Stimulated activated naive B cell treated with anti-CD40 and anti-IgM and Interleukin-4, amounts not matched to agents 10 μg/mL and 1 μg/mL and 100 μg/mL, for 72 hours (primary cell): Measurements from ENCODE around the gene SANBR.
"Not testable (repeated sequence)": the region's sequence is repeated elsewhere in the genome, so short reads cannot be mapped to it uniquely, and the experiment has no call there.

Experiments
- ATAC-seq, 2 donors: fragments of 150-1000 bp; cut with Tn5 transposase; replicated peaks; 2 replicates each; pipeline ENCODE4 v1.10.0; 2021; ENCODE audit warnings: moderate library complexity in 1 of 2
- DNase-seq: peaks from one replicate; pipeline ENCODE4 v3.0.0; 2021
- H3K27ac Mint-ChIP-seq: one replicate; pipeline ENCODE4 v1.8.0; 2022; ENCODE audit warnings: mild to moderate bottlenecking, mixed read lengths
- H3K27me3 Mint-ChIP-seq, 2 donors: one replicate each; pipeline ENCODE4 v1.8.0; 2022; ENCODE audit warnings: mixed read lengths in 2 of 2
- H3K36me3 Mint-ChIP-seq, 2 donors: one replicate each; pipeline ENCODE4 v1.8.0; 2022; ENCODE audit warnings: mixed read lengths in 2 of 2, mild to moderate bottlenecking in 1 of 2
- H3K4me1 Mint-ChIP-seq, 2 donors: one replicate each; pipeline ENCODE4 v1.8.0; 2022; ENCODE audit warnings: mixed read lengths in 2 of 2, mild to moderate bottlenecking in 1 of 2
- H3K4me3 Mint-ChIP-seq, 2 donors: one replicate each; pipeline ENCODE4 v1.8.0; 2022; ENCODE audit warnings: mild to moderate bottlenecking in 2 of 2, mixed read lengths in 2 of 2, moderate library complexity in 1 of 2
- H3K9me3 Mint-ChIP-seq, 2 donors: one replicate each; pipeline ENCODE4 v1.8.0; 2022; ENCODE audit warnings: mixed read lengths in 2 of 2, mild to moderate bottlenecking in 1 of 2

The SANBR gene

DNA sequence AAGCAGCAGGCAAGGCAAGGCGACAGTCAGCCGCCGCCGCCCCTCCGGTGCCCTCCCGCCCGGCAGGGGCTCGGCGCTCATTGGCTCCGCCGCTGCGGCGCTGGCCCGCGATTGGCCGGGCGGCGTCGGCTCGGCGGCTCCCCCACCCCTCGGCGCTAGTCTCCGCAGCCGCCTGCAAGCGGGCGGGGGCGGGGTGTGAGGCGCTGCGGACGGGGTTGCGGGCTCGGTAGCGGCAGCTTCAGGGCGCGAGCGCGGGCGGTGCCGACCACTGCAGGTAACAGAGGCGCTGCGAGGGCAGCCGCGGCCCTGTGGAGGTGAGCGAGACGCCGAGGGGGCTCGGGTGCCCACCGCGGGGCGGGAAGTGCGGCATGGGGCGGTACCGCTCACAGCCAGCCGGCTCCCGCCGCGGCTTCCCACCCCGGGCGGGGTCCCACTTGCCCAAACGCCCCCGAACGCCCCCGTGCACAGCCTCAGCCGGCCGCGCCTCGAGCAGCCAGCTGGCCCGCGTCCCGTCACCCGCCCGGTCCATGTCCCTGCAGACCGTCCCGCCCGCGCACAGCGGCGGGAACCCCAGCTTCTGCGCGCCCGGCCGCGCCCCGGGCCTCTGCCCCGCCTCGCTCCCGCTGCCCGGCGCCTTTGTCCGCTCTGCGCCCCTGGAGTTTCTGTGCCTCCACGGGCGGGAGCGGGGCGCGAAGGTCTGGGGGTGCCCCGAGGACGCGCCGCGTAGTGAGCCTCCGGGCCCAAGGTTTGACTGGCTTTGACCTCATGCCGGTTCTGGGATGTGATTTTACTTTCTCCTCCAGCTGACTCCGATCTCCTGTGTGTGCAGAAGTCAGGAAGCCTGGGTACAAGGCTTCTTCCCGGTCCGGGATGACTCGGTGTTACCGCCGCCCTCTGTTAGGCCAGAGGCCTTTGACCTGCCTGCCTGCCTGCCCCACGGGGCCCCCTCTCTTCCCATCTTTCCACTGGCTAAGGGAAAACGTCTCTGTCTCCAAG, at the start of gene SANBR:
Gene SANBR (plus strand): TSS at position 158 of the 996 bp plus-strand sequence. CDS start 4,480 bp downstream, outside the sequence.
- Mint-ChIP-seq H3K27me3 (no peaks in the 10 kb centered on the region), H3K4me1 (peaks cover 2 to 11% of the 10 kb centered on the region in 2 donors), H3K9me3 (no peaks in the 10 kb centered on the region), H3K27ac (peak within 1 kb of the TSS; percentile 88), H3K4me3 (peak within 1 kb of the TSS; percentile 89 to 90), H3K36me3 (peaks cover 0 to 5% of the 10 kb centered on the region in 2 donors)
- ATAC-seq (peak; percentile 98 to 99), DNase-seq (peak; percentile 76)

DNA sequence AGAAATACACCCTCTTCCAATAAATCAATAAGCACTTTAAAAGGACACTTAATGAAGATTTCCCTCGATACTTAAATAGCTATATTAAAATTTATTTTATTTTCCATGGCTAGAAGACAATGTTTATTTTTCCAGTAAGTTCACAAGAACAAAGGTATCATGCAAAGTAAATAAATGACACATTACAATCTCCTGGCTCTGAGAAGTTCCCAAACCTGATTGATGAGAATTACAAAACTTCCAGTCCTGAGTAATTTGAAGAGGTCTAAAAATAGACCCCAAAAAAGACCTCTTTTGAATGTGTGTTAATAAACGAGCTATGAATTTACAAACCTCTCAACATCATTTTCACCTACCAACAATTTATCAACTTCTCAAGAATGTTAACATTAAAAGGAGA, 49.7 kb upstream of the SANBR start:
- no peak for DNase-seq

DNA sequence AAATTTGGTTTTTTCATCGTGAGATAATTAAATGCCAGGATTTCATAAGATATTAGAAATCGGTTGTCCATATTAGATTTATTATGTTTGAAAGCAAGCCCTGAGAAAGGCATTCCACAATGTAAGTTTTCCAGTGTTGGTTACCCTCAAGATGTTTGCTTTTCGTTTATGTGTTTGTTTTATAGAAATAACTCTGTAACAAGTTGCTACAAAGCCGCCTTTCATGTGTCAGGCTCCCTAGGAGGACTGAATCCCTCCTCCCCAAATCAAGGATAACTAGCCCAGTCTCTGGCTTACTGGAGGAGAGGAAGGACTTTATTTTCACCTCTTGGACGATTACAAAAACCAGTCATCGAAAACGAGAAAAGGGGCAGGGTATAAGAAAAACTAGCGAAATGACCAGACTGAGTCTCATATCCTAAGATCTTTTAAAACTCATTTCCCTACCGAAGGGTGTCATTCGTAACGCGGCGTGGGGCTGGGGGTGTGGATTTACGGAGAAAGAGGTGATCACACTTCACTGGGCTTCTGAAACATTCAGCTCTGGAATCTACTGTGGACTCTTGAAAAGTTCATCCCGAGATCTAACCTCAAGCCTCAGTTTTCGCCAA, 49.2 kb upstream of the SANBR start:
- no peak for DNase-seq

More for the DNA sequence above, 49.7 kb upstream of the SANBR start:
- Mint-ChIP-seq H3K4me1 (peaks cover 6 to 24% of the 10 kb centered on the region in 2 donors), H3K4me3 (peak overlapping the region; percentile 90 to 98), H3K27me3 (no peaks in the 10 kb centered on the region), H3K27ac (no peak overlapping the region), H3K36me3 (peaks cover 2 to 4% of the 10 kb centered on the region in 2 donors), H3K9me3 (no peaks in the 10 kb centered on the region)
- no peak for ATAC-seq

DNA sequence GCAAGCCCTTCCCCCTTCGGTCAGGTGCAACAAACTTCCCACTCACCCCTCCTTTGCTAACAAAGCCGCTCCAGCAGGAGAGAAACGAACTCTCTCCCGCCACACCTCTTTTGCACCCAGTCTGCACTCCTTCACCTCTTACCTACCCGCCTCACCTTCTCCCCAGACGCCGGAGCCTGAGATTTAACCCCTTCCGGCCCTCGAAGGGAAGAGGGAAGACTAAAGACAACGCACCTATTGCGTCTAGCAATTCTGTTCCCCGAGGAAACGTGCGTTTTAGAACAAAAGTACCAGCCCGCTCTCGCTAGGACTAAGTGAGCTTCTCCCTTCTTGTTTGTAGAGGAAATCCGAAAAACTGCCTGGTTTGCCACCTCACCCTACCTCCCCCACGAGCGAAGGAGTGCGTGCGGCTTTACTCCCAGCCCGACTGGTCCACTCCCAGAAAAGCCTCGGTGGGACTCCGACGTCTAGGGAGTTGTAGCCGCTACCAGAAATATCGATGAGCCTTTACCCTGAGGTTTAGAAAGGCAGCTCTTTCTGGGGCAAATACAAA, 48.6 kb upstream of the SANBR start:
- peak overlapping the region; percentile 90 to 98 for H3K4me3 Mint-ChIP-seq
- H3K27ac Mint-ChIP-seq, result peak overlapping the region; percentile 98
- no peaks in the 10 kb centered on the region for H3K9me3 Mint-ChIP-seq
- peaks cover 6 to 24% of the 10 kb centered on the region in 2 donors for H3K4me1 Mint-ChIP-seq
- peaks cover 9 to 14% of the 10 kb centered on the region in 2 donors for H3K36me3 Mint-ChIP-seq
- ATAC-seq (peak; percentile 78 to 83), DNase-seq (peak; percentile 71)
- no peaks in the 10 kb centered on the region for H3K27me3 Mint-ChIP-seq

More for the DNA sequence above, 49.2 kb upstream of the SANBR start:
- Mint-ChIP-seq H3K4me3 (peak overlapping the region; percentile 90 to 98), H3K27me3 (no peaks in the 10 kb centered on the region), H3K9me3 (no peaks in the 10 kb centered on the region), H3K36me3 (peaks cover 4 to 8% of the 10 kb centered on the region in 2 donors), H3K4me1 (peaks cover 6 to 24% of the 10 kb centered on the region in 2 donors), H3K27ac (peak overlapping the region; percentile 98)
- ATAC-seq, result peak; percentile 31 to 34

DNA sequence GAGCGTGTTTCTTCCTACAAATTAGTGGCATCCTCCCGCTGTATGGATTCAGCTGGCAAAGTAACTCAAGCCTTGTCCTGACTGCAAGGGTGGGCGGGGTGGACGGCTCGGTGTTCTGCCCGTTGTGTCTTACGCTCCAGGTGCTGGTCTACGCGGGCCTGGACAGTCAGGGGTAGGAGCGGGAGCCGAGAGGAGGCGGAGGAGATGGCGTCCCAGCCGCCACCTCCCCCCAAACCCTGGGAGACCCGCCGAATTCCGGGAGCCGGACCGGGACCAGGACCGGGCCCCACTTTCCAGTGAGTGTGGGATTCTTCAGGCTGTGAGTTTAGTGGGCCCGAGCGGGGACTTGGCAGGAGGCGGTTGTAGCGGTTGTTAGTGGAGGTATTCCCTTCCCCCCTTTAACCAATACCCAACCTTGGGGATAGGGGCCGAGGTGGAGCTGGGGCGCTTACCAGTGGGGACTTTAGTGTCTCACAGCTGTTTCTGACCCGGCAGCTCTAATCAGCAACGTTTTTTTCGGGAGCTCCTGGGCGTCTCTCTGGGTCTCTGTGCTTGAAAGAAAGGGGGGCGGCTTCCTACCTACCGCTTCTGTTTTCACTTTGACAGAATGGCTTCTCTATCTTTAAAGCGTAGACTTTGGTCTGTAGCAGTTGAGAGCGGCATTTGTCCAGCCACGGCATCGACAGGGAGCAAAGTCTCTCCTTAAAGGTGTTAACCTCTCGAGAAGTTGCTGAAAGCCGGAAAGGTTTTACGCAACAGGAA, 47.9 kb upstream of the SANBR start, which contains the start of the genes PEX13 and PUS10:
Gene PEX13 (plus strand): TSS at position 165 of the 762 bp plus-strand sequence. CDS start 40 bp downstream, at position 205.
Gene PUS10 (minus strand): TSS at position 700 of the 762 bp plus-strand sequence. CDS start 6,365 bp downstream, outside the sequence.
- H3K27me3 Mint-ChIP-seq, result no peaks in the 10 kb centered on the region
- H3K27ac Mint-ChIP-seq, result peak within 1 kb of the TSS; percentile 98
- H3K4me1 Mint-ChIP-seq, result peaks cover 4 to 24% of the 10 kb centered on the region in 2 donors
- DNase-seq, result peak; percentile 70
- H3K9me3 Mint-ChIP-seq, result peaks cover 0 to 2% of the 10 kb centered on the region in 2 donors
- ATAC-seq, result peak; percentile 85 to 87
- peak within 1 kb of the TSS; percentile 90 to 98 for H3K4me3 Mint-ChIP-seq
- peaks cover 14 to 20% of the 10 kb centered on the region in 2 donors for H3K36me3 Mint-ChIP-seq

DNA sequence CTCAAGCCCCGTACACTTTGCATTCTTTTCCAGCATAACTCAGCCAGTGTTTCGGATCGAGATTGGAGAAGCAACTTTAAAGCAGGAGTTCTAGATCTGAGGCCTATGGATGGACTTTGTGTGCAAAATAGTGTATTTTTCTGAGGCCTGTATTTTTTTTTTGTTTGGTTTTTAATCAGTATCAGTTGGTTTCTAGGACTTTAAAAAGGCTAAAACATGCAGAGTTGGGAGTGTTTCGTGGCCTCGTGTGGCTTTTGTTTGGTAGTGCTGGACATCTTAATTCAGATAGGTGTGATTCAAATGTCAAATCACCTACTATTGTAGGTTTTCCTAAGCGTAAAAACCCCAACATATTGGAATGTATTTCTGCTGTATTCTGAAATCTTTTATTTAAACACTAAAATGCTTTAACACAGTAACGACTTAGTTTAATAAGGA, 47.3 kb upstream of the SANBR start:
- H3K27ac Mint-ChIP-seq, result peak overlapping the region; percentile 98
- peak overlapping the region; percentile 90 to 98 for H3K4me3 Mint-ChIP-seq
- no peak for DNase-seq
- peaks cover 0 to 2% of the 10 kb centered on the region in 2 donors for H3K9me3 Mint-ChIP-seq
- H3K4me1 Mint-ChIP-seq, result peaks cover 1 to 19% of the 10 kb centered on the region in 2 donors
- peaks cover 14 to 18% of the 10 kb centered on the region in 2 donors for H3K36me3 Mint-ChIP-seq
- H3K27me3 Mint-ChIP-seq, result no peaks in the 10 kb centered on the region
- no peak for ATAC-seq

DNA sequence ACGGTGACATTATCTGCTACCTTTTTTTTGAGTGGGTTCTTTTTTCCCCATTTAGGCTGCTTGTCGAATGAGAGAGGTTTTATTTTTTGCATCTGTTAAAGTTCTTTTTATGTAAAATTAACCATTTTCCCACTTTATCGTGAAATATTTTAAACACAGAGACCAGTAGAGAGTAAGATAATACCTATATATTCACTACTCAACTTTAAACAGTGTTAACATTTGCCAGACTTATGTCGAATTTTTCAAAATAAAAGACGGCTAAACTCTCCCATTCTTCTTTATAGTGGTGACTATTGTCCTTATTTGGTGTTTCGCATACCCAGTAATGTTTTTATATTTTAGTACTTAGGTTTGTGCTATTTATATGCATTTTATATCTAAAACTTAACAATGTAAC, 46.9 kb upstream of the SANBR start:
- ATAC-seq (no peak), DNase-seq (no peak)
- Mint-ChIP-seq H3K27ac (no peak overlapping the region), H3K4me1 (peaks cover 0 to 21% of the 10 kb centered on the region in 2 donors), H3K4me3 (peak overlapping the region; percentile 32 to 39), H3K27me3 (no peaks in the 10 kb centered on the region), H3K36me3 (peaks cover 14 to 22% of the 10 kb centered on the region in 2 donors), H3K9me3 (peaks cover 0 to 2% of the 10 kb centered on the region in 2 donors)

DNA sequence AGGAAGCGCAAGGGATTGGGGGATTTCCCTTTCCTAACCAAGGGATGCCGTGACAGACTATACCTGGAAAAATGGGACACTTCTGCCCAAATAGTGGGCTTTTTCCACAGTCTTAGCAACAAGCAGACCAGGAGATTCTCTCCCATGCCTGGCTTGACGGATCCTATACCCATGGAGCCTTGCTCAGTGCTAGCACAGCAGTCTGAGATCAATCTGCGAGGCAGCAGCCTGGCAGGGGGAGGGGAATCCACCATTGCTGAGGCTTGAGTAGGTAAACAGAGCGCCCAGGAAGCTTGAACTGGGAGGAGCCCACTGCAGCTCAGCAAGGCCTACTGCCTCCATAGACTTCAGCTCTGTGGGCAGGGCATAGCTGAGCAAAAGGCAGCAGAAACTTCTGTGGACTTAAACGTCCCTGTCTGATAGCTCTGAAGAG, 44.4 kb upstream of the SANBR start:
- Mint-ChIP-seq H3K4me1 (peaks cover 4 to 24% of the 10 kb centered on the region in 2 donors), H3K36me3 (peaks cover 18 to 29% of the 10 kb centered on the region in 2 donors), H3K4me3 (no peak overlapping the region), H3K27ac (no peak overlapping the region), H3K27me3 (no peaks in the 10 kb centered on the region), H3K9me3 (peaks cover 0 to 2% of the 10 kb centered on the region in 2 donors)
- DNase-seq (no peak), ATAC-seq (no peak)

DNA sequence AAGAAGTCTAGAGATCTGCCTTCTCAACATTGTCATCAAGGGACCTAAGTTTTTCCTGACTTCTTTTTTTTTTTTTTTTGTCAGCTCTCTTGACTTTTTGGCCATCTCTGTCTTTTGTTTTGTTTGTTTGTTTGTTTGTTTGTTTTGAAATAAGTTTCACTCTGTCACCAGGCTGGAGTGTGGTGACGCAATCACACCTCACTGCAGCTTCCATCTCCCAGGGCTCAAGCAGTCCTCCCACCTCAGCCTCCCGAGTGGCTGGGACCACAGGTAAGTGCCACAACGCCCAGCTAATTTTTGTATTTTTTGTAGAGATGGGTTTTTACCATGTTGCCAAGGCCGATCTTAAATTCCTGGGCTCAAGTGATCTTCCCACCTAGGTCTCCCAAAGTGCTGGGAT, 42.0 kb upstream of the SANBR start:
- ATAC-seq (no peak), DNase-seq (no peak)
- Mint-ChIP-seq H3K27me3 (no peaks in the 10 kb centered on the region), H3K4me1 (peaks cover 4 to 19% of the 10 kb centered on the region in 2 donors), H3K36me3 (peaks cover 22 to 44% of the 10 kb centered on the region in 2 donors), H3K27ac (no peak overlapping the region), H3K4me3 (no peak overlapping the region), H3K9me3 (peaks cover 0 to 2% of the 10 kb centered on the region in 2 donors)

DNA sequence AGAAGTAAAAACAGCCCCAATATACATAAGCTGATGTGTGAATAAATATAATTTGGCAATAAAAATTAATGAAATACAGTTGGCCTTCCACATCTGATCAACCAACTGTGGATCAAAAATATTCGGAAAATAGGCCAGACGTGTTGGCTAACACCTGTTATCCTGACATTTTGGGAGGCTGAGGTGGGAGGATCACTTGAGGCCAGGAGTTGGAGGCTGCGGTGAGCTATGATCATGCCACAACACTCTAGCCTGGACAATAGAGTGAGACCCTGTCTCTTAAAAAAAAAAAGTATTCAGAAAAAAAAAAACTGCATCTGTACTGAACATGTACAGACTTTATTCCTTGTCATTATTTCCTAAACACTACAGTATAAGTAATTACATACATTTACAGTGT, 36.1 kb upstream of the SANBR start:
- Mint-ChIP-seq H3K4me1 (no peaks in the 10 kb centered on the region), H3K27me3 (no peaks in the 10 kb centered on the region), H3K4me3 (no peak overlapping the region), H3K27ac (no peak overlapping the region), H3K9me3 (no peaks in the 10 kb centered on the region), H3K36me3 (peaks cover 27 to 36% of the 10 kb centered on the region in 2 donors)
- DNase-seq (no peak), ATAC-seq (no peak)

DNA sequence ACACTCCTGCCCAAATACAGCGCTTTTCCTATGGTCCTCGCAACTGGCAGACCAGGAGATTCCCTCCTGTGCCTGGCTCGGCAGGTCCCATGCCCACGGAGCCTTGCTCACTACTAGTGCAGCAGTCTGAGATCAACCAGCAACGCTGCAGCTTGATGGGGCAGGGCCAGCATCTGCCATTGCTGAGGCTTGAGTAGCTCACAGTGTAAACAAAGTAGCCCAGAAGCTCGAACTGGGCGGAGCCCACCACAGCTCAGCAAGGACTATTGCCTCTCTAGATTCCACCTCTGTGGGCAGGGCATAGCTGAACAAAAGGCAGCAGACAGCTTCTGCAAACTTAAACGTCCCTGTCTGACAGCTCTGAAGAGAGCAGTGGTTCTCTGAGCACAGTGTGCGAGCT, 31.1 kb upstream of the SANBR start:
- H3K27ac Mint-ChIP-seq, DNase-seq, H3K27me3 Mint-ChIP-seq, H3K4me3 Mint-ChIP-seq, H3K4me1 Mint-ChIP-seq, ATAC-seq, H3K9me3 Mint-ChIP-seq: not testable (repeated sequence)
- peaks cover 44 to 51% of the 10 kb centered on the region in 2 donors for H3K36me3 Mint-ChIP-seq

DNA sequence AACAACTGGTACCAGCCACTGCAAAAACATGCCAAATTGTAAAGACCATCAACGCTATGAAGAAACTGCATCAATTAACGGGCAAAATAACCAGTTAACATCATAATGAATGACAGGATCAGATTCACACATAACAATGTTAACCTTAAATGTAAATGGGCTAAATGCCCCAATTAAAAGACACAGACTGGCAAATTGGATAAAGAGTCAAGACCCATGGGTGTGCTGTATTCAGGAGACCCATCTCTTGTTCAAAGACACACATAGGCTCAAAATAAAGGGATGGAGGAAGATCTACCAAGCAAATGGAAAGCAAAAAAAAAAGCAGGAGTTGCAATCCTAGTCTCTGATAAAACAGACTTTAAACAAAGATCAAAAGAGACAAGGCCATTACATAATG, 29.0 kb upstream of the SANBR start:
- peaks cover 40 to 54% of the 10 kb centered on the region in 2 donors for H3K36me3 Mint-ChIP-seq
- not testable (repeated sequence) for H3K4me3 Mint-ChIP-seq

DNA sequence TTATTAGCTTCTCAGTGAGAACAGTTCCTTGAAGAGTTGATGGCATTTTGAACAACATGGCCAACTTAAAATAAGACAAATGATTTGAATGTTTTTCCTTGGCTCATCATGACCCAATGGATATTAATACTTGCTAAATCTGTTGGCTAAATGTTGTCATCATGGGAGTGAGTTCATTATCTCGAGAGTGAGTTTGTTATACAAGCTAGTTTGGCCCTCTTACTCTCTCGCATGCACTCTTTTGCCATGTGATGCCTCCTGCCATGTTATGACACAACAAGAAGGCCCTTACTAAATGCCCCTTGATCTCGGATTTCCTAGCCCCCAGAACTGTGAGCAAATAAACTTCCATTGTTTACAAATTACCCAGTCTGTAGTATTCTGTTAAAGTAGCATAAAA, 22.9 kb upstream of the SANBR start:
- DNase-seq, result no peak
- H3K27ac Mint-ChIP-seq, result no peak overlapping the region

More for the DNA sequence above, 29.0 kb upstream of the SANBR start:
- H3K27me3 Mint-ChIP-seq, H3K27ac Mint-ChIP-seq, H3K9me3 Mint-ChIP-seq, H3K4me1 Mint-ChIP-seq, DNase-seq, ATAC-seq: not testable (repeated sequence)

More for the DNA sequence above, 22.9 kb upstream of the SANBR start:
- Mint-ChIP-seq H3K9me3 (peaks cover 0 to 2% of the 10 kb centered on the region in 2 donors), H3K4me1 (peaks cover 6 to 7% of the 10 kb centered on the region in 2 donors), H3K36me3 (peaks cover 13 to 31% of the 10 kb centered on the region in 2 donors), H3K4me3 (no peak overlapping the region), H3K27me3 (no peaks in the 10 kb centered on the region)
- ATAC-seq, result no peak
